ENCODE measurements around the gene RAB9B.
"Not testable (repeated sequence)": the region's sequence is repeated elsewhere in the genome, so short reads cannot be mapped to it uniquely, and the experiment has no call there.

The RAB9B gene, protein sequence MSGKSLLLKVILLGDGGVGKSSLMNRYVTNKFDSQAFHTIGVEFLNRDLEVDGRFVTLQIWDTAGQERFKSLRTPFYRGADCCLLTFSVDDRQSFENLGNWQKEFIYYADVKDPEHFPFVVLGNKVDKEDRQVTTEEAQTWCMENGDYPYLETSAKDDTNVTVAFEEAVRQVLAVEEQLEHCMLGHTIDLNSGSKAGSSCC

DNA sequence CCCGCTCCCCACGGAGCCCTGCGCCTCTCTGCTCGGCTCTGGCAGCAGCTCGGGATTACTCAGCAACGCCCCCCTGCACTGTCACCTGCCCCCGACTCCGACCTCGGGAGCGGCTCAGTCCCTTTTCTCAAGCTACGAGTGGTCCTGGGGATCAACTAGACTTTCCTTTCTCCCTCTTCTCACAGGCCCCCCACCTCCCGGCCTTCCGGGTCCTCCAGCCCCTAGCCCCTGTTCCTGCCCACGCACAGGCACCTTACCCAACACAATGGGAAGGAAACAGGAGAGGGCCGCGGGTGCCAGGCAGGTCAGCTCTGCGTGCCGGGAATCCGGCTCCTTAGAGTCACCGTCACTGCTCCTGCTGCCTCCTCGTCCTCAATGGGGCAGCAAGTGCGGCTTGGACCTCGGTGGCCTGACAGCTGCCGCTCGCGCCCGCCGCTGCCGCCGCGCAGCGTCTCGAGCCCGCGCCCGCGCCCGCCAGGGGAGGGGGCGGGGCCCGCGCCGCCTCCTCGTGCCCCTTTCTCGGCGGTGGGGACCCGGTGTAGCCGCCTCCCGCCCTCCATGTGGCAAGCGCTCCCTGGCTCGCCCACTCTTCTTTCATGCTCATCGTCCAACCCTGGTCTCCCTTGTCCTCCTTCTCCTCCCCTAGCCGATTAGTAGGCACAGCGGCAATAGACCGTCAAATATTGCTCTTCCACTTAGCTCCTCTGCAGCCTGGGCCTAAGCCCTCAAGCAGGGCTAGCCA, at the start of gene RAB9B:
TSS of gene RAB9B (minus strand) at position 455 of the 742 bp plus-strand sequence. CDS start 6,473 bp downstream, outside the sequence.
- DNase-seq, result peak in 1 of 4 experiments; percentile 2

DNA sequence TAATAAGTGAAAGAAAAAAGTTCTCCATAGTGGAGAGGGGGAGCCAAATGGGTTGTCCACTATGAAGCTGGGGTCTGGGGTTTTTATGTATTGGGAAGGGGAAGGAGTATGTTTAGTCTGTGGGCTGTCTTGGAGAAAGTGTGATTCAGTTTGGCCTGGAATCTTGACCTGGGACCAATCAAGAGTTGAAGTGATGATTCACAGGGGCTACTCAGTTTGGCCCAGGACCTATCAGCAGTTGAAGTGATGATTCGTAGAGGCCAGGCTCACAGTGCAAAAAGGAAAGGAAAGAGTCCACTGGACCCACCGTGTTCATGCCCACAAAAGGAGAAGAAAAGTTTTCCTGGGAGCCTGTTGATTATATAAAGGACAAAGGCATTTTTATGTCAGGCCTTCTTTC, 47.3 kb upstream of the RAB9B start:
- no peak for DNase-seq

DNA sequence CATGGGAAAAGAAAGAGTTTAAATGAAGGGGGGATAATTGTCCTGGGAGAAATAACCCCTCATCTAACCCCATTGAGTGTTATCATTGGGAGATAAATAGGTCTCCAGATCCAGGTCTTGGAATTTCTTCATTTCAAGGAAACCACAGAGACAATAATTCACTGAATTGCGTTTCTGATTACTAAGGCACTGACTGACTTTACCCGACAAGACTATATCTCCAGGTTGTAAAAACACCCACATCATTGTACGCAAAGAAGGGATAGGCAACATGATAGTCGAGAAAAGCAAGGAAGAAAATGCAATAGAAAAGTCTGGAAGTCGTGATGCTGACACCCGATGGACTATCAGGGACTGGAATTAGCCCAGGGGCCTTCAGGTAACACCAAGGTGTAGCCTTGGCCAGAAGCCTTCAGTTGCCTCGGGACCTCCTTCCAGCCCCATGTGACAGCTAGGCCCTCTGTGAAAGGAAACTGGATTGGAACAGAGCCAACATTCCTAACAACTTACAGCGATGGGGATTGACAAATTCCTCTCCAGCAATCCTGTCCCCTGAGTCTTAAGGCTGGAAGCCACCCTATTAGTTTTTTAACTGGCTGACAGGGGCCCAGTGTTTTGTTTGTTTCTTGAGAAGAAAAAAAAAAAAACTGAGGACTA, 46.5 kb upstream of the RAB9B start:
- DNase-seq, result no peak

DNA sequence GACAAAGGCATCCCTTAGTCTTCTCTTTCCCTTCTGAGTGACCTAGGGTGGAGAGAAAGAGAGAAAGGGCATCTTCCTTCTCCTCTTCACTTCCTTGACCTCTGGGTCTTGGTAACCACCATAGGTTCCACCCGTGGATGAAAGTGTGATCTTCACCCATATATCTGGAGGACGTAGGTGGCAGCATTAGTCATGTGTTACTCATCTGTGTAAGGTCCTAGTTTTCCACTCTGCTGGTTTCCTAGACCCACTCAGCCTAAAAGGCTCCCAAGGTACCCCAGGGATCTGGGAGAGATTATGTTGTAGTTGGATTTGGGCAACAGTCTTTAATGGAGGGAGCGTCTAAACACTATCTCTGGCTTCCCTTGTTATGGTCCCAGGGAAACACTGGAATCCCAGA, 45.5 kb upstream of the RAB9B start:
- DNase-seq, result no peak

DNA sequence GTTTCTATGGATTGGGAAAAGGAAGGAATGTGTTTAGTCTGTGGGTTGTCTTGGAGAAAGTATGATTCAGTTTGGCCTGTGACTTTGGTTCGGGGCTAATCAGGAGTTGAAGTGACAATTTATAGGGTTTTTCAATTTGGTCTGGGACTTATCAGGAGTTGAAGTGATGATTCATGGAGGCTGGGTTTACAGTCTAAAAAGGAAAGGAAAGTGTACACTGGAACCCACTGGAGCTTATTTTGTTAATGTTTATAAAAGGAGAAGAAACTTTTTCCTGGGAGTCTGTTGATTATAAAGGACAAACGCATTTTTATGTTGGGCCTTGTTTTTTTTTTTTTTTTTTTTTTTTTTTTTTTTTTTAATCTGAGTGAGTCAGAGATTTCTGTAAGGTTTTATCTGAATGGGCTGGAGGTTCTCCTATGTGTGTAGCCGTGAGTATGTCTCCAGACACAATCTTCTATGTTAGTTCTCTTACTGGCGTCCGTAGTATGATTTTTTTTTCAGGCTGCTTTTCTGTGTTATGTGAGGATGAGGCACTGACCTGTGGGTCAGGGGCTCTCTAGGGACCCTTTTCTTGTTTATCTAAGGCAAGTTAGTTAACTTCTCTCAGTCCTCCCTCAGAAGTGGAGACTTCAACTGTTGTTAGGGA, 33.0 kb upstream of the RAB9B start:
- no peak for DNase-seq

DNA sequence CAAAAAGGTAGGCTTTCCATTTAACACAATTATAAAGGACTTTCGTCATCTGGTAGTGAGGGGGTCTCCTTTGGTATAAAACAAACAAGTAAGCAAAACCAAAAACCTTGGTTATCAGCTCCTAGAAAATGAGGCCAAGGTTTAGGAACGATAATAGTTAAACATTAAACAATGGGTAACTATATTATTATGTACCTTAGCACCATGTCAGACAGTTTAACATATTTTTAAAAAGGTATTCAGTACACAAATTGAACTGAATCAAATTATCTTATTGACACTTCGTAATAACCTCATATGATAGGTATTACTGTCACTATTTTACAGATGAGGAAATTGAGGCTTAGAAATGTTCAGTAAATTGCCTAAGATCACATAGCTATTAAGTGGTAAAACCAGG, 32.1 kb upstream of the RAB9B start:
- DNase-seq, result no peak

DNA sequence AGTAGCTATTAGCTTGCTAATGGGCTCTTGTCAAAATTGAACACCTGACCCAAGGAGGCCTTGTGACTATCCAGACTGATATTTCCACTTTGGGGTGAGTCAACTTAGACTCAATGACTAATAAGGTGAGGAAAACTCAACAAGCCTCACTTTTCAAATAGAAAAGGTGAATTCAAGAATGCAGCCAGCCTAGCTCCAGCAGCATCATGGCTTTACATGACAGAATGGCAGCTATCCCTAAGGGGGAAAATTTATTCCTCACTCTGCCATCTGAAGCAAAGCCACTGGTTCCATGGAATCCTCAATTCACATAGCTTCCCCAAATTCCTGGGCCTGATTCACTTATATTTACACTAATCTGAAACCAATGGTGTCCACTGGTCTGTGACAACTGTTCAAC, 29.1 kb upstream of the RAB9B start:
- no peak for DNase-seq

DNA sequence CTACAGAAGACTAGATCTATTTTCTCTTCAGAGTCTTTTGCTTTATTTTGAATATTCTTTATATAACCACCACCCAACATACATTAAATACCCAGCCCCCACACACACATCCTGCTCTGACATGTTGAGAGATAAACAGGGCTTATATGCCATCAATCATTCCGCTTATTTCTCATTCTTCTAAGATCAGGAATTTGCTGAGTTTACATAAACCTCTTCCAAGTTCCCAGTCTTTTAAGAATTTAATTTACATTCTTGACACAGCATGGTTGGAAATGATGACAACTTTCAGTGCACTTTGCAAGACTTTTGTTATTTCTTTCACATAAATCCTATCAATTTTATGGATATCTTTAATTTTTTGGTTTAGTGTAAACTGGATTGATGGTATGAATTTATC, 17.5 kb upstream of the RAB9B start:
- DNase-seq, result no peak

DNA sequence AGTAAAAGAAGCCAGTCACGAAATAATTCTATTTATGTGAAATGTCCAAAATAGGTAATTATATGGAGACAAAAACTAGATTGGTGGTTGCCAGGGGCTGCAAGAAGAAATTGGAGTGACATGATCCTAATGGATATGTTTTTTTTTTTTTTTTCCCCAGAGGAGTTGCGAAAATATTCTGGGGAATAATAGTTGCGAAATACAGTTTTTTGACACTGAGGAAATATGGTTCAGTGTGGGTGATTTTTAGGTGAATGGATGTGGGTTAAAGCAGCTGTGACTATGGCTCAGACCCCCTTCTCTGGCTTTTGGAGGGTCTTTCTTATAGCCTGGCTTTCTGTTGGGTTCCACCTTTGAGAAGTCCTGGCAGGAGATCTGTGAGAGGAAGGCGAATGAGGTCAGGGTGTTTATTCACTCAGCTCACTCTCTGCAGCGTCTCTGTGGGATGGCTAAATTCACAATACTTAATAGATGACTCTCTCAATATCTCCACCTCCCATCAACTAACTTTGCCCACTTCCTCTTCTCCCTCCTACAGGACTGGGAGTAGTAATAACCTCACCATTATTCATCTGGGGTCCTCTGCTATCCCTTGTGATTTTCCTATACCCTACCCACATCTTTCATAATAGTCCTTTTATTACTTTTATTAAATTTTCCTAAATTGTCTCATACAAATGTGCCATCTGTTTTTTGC, 15.3 kb upstream of the RAB9B start:
- DNase-seq, result no peak

DNA sequence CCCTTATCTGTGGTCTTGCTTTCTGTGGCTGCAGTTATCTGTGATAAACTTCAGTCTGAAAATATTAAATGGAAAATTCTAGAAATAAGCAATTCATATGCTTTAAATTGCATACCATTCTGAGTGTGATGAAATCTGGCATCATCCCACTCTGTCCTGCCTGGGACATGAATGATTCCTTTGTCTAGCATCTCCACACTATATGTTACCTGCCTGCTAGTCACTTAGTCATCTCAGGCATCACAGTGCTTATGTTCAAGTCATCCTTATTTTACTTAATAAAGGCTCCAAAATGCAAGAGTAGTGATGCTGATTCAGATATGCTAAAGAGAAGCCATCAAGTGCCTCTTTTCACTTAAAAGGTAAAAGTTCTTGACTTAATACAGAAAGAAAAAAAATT, 14.3 kb upstream of the RAB9B start:
- no peak for DNase-seq

DNA sequence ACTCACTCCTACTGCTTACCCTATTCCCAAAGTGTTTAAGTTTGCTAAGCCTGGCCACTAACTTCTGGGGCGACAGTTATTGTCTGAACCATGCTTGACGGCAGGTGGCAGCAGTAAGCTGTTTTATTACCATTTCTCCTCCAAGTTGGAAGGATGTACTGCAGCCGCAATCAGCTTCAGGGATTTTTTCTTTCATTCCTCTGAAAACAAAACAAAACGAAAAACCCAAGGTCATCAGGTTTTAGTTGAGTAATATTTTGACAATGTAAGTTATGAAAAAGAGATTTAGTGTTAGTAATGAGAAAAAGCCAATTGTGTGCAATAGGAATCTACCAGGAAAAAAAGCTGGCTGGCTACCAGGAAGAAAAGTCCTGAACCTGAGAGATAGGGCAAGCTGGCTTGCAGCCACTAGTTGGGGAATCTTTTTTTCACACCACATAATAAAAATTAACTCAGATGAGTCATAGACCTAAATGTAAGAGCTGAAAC, 13.2 kb upstream of the RAB9B start:
- DNase-seq, result peak in 3 of 4 experiments; percentile 0 to 5 (median 1)

DNA sequence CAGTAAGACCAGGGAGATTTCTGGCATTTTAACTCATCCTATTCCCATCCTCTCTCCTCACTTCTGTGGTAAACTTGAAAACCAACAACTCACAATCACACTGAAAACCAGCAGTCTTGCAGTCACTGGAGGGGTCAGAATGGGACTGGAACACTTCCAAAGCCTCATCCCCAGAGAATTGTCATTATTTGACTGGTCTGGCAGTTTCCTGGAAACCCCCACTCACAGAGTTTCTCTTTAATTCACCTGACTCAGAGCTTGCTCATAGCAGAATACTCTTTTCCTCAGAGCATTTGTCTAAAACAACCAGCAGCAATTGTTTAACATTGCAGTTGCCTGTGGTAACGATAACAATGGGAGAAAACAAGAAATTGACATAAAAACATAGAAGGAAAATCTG, 7.3 kb upstream of the RAB9B start:
- DNase-seq, result no peak

DNA sequence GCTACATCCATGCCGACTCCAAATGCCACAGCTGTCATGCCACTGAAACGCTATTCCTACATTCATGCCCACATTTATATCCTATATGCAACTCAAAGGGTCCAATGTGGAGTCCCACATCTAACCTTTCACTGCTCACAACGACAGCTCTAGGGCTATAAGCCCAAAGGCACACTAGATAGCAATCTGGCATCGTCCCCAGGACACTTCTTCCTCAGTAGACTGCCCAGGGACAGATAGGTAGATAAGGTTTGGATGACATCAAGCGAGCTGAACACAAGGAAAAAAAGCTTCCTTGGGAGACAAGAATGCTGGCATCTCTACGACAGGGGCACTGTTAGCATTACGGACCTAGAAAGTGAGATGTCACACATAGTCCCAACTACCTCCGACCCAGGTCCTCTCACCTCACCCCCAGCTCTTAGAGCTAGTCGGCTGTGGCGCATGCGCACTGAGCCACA, 685 bp downstream of the RAB9B start:
- peak in 2 of 4 experiments; percentile 28 to 32 for DNase-seq

DNA sequence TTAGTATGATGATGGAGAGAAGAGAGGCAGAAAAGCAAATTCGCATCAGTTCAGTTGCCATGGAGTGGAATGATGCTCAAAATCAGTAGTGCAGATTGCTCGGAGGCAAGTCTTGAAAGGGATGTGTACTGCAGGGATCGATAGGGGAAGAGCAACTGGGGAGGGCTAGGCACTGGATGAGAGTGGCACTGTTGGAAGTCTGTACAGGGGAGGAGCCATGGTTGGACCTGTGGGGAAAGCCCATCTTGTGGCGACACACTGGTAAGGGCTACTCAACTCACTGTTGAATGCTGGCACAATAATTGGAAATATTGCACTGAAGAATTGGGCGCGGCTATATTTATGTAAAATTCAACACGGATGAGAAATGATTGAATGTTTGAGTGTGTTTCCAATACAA, 1.2 kb downstream of the RAB9B start:
- no peak for DNase-seq

DNA sequence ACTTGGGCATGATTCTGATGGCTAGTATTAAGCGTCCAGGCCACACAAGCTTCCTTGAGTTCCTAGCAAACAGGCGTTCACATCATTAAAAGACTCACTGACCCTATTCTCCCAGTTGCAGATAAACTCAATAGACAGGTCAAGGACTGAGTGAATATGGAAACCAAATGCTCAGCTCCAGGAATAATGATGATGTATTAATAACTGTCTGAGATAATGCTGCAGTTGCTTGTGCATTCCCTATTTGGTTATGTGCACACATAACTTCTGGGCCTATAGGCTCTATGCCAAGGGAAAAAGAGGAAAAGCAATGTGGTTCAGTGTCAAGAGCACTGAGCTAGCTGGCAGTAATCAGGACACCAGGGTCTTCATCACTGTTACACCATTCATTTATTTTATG, 3.5 kb downstream of the RAB9B start:
- no peak for DNase-seq

DNA sequence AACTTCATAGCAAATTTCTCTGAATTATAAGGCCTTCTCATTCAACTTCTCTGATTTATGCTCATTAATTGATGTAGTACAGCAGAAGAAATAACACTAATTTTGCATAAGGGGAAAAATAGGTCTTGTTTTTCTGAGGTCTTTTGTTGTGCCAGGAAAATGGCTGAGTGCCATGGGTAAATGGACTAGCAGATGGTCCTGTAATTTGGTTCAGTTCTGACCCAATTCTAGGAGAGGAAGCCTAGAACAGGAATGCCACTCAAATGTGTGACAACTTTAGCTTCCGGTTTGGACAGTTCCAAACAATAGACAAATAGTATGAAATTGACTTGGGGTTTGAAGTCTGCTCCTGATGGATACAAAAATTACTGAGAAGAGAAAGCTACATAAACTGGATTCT, 6.2 kb downstream of the RAB9B start:
- no peak for DNase-seq

DNA sequence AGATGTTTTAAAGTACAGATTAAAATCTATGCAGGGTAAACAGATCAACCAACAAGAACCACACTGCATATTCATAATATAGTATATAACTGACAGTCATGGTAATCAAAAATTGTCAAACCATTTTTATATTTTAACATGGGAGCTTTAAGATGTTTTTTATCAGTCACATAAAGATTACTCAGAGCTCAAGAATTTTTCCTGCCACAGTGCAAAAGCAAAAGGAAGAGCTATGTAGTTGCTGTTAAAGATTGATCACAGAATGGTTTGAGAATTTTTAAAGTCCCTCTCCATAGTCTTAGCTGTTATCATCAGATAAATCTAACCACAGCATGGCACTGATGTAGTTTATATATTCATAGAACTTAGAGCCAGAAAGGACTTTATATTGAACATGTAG, 8.5 kb downstream of the RAB9B start:
- no peak for DNase-seq

DNA sequence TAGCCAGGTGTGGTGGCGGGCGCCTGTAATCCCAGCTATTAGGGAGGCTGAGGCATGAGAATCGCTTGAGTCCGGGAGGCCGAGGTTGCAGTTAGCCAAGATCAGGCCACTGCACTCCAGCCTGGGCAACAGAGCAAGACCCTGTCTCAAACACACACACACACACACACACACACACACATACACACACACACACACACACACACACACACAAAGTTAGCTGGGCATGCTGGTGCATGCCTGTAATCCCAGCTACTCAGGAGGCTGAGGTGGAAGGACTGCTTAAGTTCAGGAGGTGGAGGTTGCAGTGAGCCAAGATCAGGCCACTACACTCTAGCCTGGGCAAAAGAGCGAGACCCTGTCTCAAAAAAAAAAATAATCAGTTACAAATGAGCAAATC, 11.3 kb downstream of the RAB9B start:
- DNase-seq, result not testable (repeated sequence)

DNA sequence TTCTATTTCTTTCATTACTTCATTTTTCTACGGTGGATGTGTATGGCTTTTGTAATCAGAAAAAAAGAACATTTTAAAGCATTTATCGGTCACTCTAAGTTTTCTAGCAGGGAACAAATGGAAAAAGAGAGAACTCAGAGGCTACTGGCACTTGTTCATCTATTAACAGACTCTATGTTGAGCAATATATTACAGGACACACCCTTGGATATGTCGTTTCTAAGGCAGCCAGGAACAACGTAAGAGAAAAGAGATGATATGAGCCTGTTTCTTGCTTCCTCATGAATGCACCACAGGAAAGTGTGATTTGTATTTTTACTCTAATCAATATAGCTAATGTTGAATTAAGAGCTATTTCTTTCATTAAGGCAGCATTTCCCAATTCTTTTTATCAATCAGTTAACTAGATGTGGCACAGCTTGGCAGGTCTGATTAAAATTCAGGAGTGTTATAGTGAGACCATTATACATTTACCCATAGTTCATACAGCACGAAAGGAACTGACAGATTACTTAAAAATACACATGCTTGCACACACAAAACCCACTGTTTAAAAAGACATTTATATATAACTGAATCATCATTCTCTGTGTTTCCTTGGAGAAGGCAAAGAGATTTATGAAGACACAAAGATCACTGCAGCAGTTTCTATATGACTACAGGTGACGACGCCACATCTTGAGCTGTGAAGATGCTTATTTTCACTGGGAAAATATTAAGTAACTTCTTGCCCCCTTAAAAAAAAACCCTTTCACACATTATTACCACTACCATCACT, 13.0 kb downstream of the RAB9B start:
- no peak for DNase-seq

DNA sequence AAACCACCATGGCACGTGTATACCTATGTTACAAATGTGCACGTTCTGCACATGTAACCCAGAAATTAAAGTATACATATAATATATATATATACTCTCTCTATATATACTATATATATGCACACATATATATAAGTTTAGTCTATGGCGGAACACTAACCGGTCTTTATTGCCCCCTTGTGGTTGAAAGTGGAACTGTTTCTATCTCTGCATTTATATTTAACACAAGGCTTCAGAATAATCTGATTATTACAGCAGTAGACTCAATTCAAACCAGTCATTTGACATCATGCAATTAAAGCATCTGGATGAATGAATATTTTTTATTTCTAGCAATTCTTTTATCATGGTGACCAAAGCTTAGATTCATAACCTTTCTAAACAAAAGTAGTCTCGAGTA, 14.6 kb downstream of the RAB9B start:
- DNase-seq, result peak in 1 of 4 experiments; percentile 0

DNA sequence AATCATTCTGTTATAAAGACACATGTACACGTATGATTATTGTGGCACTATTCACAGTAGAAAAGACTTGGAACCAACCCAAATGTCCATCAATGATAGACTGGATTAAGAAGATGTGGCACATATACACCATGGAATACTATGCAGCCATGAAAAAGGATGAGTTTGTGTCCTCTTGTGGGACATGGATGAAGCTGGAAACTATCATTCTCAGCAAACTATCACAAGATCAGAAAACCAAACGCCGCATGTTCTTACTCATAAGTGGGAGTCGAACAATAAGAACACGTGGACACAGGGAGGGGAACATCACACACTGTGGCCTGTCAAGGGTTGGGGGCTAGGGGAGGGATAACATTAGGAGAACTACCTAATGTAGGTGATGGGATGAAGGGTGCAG, 15.0 kb downstream of the RAB9B start:
- not testable (repeated sequence) for DNase-seq

DNA sequence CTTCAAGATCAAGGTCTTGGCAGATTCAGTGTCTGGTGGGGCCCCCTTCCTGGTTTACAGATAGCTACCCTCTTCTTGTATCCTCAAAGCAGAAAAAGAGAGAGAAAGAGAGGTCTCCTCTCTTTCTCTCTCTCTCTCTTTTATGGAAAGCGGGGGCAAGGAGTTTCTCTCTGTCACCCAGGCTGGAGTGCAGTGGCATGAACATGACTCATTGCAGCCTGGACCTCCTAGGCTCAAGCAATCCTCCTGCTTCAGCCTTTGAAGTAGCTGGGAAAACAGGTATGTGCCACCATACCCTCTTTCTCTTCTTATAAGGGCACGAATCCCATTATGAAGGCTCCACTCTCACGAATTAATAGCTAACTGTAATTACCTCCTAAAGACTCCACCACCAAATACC, 20.2 kb downstream of the RAB9B start:
- no peak for DNase-seq
